GM12891 (cell line): ENCODE results near the gene RHD.

Experiments
- DNase-seq: peaks from one replicate; pipeline ENCODE4 v3.0.0; 2011; ENCODE audit warnings: low spot score; ENCODE audit not compliant: insufficient read length
- FAIRE-seq: peaks from 2 replicates; lab custom pipeline; 2011; peaks lifted over from hg19 to GRCh38; lab: Jason Lieb, UNC
- PAX5 ChIP-seq: IDR thresholded peaks from 2 replicates; pipeline ENCODE4 v1.6.1; 2011; ENCODE audit warnings: low read length, moderate library complexity, mild to moderate bottlenecking; ENCODE audit not compliant: insufficient read depth, severe bottlenecking
- POLR2A ChIP-seq: IDR thresholded peaks from 2 replicates; pipeline ENCODE4 v1.6.1; 2011; ENCODE audit warnings: low read depth, low read length, control low read depth
- POLR2AphosphoS5 ChIP-seq: IDR thresholded peaks from 2 replicates; pipeline ENCODE4 v1.6.1; 2011; ENCODE audit warnings: low read depth, low read length, control low read depth
- POU2F2 ChIP-seq: IDR thresholded peaks from 2 replicates; pipeline ENCODE4 v1.6.1; 2011; ENCODE audit warnings: low read depth, mild to moderate bottlenecking, control low read depth, low read length, moderate library complexity
- SPI1 ChIP-seq: IDR thresholded peaks from 2 replicates; pipeline ENCODE4 v1.6.1; 2011; ENCODE audit warnings: low read depth, low read length, control low read depth
- TAF1 ChIP-seq: IDR thresholded peaks from 2 replicates; pipeline ENCODE4 v1.6.1; 2011; ENCODE audit warnings: low read depth, low read length, control low read depth

The RHD gene

DNA sequence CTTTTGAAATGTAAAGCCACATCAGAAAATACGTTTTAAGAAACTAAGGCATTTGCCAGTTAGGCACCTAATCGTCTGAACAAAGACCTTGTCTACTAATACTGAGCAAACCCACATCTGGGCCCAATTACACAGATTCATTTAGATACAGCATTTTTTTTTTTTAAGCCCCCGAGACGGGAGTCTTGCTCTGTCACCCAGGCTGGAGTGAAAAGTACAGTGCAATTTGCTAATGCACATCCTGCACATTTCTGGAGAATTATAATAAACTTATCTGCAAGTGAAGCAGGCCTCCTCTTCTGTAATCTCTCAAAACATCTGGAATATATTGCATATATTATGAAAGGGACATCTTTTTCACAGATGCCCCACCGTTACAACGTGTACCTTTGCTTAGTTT is 28.4 kb upstream of the RHD start:
- no peak for FAIRE-seq
- TF ChIP-seq TAF1, result no peak
- no peak for TF ChIP-seq POLR2AphosphoS5
- no peak for TF ChIP-seq POLR2A
- TF ChIP-seq PAX5, result no peak
- TF ChIP-seq POU2F2, result no peak
- no peak for TF ChIP-seq SPI1
- no peak for DNase-seq

DNA sequence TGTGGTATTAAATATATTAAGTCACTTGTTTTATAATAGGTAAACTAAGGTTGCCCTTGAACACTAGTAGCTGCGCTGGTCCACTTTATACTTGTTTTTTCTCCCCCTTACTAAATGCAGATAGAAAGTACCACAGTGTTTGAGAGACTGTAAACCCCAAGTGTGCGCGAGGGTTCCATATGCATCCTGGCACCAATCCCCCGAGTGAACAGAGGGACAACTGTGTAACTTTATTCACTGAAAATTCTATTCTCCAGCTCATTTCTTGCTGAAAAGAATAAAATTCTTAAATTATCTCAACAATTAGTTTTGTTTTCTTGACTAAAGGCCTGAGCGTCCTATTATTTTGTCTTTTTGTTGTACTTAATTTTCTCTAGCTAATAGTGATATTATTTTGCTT is 26.9 kb upstream of the RHD start:
- no peak for TF ChIP-seq POLR2A
- TF ChIP-seq POLR2AphosphoS5, result no peak
- no peak for TF ChIP-seq PAX5
- no peak for TF ChIP-seq SPI1
- no peak for TF ChIP-seq POU2F2
- TF ChIP-seq TAF1, result no peak
- DNase-seq, result no peak
- FAIRE-seq, result no peak

DNA sequence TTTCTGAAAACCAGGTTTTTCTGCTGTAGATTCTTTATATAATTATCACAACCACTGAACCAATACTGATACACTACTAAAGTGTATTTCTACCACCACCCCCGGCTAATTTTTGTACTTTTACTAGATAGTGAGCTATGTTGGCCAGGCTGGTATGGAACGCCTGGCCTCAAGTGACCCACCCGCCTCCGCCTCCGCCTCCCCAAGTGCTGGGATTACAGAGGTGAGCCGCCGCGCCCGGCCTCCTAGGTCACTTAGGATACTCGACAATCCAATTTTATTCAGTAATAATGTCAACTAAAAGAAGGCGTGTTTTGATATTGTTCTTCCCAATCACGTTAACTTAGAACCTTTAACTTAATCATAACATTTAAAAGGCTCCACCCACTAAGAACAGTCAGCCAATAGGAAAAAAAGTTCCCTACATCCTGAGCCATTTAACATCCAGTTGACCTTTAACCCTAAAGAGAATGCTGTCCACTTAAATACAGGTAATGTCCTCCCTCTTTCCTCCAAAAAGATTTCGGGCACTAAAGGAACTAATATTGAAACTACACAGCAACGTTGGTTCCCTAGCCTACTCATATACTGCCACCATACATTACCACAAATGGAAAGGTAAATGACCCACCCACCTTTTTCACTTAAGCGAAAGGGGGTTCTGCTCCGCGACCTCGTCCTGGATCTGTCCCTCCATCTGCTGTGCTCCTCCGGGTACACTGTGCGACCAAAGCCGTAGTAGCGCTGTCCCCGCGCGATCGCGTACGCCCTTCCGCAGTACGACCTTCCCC is 26.3 kb upstream of the RHD start:
- FAIRE-seq (peak; percentile 76), DNase-seq (no peak)
- TF ChIP-seq POU2F2 (no peak), POLR2A (no peak), TAF1 (no peak), PAX5 (no peak), SPI1 (no peak), POLR2AphosphoS5 (no peak)

DNA sequence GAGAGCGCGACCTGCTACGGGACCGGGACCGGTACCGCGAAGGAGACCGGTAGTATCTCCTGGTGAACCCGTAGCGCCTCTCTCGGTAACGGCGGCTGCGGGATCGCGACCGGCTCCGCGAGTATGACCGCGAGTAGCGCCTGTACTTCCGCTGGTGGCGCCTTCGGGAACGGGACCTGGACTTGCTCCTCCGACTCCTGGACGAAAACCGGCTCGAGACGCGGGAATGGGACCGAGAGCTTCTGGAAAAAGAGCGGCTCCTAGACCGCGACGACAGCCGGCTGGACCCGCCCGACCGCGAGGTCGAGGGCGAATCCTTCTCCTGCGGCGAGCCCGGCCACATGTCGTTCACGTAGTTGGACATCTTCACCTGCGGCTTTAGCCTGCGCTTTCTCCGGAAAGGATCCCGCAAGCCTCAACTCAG is 25.7 kb upstream of the RHD start:
- FAIRE-seq (no peak), DNase-seq (peak; percentile 21)
- TF ChIP-seq POLR2AphosphoS5 (no peak), POU2F2 (no peak), PAX5 (no peak), TAF1 (no peak), POLR2A (no peak), SPI1 (no peak)

DNA sequence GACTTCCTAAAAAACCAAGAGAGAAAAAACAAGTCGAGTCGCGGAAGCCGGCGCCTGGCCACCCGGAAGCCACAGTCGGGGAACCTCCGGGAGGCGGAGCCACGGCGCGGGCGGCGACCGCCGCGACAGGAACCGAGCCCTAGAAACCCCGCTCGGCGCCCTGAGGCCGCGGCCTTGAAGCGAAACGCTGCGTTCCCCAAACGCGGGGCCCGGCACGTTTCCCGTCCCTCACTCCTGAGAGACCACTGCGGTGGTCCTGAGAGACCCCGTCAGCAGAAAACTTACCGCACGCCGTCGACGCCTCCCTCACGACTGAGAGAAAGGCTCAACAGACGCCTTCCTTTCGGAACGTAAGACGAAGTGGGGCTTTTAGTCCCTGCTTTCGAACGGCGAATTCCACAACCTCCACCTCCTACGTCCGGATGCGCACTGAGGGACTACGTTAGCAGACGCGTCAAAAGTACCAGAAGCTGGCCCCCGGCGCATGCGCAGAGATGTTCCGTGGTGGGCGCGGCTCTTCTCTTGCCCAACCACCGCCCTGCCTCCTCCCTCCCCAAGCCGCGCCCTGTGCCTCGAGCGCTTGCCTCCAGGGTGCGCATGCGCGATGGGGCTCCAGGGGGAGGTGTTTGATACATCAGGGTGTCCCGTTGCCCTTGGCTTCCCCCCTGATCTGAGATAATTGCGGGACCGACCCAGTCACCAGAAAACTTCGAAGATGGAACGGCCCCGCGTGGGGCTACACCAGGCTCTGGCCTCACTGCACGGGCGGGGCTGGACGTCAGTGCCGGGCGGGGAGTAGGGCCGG is 25.1 kb upstream of the RHD start, which contains the start of gene RSRP1:
Gene RSRP1, minus strand, starts transcription at position 431 of the 805 bp plus-strand sequence. CDS start 491 bp downstream, outside the sequence.
- no peak for TF ChIP-seq PAX5
- TF ChIP-seq POLR2A, result peak; percentile 100
- peak; percentile 98 for TF ChIP-seq POU2F2
- peak; percentile 50 for TF ChIP-seq SPI1
- peak; percentile 99 for TF ChIP-seq TAF1
- TF ChIP-seq POLR2AphosphoS5, result peak; percentile 100
- DNase-seq (peak; percentile 100), FAIRE-seq (peak; percentile 97)

DNA sequence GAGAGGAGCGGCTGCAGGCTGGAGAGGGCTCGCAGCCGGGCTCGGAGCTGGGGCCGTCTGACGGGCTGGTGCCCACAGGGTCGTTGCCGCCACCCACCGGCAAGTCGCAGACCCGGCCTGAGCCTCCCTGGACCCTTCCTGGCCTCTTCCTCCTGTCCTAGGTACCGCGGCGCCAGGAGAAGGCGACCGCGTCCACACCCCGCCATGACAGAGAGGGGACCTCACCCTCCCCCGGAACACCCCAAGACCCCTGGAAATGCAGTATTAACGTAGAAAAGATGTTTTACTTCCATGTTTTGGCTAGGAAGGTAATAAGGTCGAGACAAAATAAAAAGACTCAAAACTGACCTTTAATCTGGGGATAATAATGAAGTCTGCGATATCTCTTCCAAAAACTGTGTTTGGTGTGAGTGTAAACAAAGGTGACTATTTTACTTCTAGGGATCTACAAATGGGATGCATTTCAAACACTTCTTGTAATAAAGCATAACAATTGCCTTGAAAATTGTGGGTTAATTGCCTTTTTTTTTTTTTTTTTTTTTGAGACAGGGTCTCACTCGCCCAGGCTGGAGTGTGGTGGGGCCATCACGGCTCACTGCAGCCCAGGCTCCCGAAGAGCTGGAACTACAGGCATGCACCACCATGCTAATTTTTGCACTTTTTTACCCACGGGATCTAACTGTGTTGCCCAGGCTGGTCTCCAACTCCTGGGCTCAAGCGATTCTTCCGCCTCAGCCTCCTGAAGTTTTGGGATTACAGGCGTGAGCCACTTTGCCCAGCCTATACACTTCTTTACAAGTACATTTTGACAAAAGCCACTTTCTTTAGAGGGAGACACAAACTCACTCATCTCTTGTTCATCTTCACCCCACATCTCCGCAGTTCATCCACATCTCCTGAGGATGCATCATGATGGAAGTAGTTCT is 24.2 kb upstream of the RHD start:
- TF ChIP-seq POLR2AphosphoS5 (no peak), POLR2A (no peak), SPI1 (no peak), TAF1 (no peak)

DNA sequence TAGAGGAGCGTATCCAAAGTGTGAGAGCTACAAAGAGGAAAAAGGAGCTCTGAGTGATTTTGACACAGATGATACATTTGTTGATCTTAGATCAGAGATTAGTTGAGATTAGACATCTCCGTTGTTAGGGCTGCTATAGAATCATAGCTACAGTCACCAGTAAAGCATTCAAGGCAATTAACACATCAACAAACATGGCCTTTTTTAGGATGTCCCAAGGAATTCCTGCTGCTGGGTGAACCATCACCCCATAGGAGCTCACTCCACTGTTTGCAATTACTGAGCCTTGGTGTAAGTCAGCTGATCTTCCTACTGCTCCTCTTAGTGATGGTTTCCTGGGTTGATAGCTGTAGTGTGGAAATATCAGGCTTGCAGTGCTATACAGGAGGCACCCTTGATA is 18.4 kb upstream of the RHD start:
- FAIRE-seq, result no peak
- TF ChIP-seq POU2F2, result no peak
- TF ChIP-seq POLR2A, result no peak
- no peak for TF ChIP-seq POLR2AphosphoS5
- no peak for DNase-seq

More for the DNA sequence above, 24.2 kb upstream of the RHD start:
- no peak for DNase-seq
- FAIRE-seq, result no peak

DNA sequence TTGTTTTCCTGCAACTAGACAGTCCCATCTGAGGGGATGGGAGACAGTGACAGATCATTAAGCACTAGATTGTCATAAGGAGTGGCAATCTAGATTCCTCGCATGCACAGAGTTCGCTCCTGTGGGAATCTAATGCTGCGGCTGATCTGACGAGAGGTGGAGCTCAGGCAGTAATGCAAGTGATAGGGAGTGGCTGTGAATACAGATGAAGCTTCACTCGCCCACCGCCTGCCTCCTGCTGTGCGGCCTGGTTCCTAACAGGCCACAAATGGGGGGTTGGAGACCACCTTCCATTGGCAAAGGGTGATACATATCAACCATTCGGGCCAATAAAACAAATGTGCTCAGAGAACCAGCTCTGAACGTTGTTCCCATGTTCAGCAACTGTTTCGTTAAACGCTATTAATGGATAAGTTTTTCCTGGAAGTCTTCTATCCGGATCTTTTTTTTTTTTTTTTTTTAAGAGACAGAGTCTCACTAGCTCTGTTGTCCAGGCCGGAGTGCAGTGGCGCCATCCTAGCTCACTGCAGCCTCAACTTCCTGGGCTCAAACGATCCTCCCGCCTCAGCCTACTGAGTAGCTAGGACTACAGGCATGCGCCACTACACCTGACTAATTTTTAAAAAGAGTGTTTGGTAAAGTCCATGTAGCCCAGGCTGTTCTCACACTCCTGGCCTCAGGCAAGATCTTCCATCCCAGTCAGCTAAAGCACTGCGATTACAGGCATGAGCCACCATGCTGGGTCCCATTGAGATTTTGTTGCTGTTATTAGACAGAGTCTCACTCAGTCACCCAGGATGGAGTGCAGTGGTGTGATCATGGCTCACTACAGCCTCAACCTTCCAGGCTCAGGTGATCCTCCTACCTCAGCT is 16.4 kb upstream of the RHD start:
- no peak for FAIRE-seq
- TF ChIP-seq POU2F2, result no peak
- TF ChIP-seq PAX5, result no peak
- no peak for TF ChIP-seq POLR2AphosphoS5
- no peak for TF ChIP-seq SPI1
- no peak for TF ChIP-seq POLR2A
- TF ChIP-seq TAF1, result no peak
- DNase-seq, result no peak
